ENCODE data around the gene SIM1.

Gene SIM1

GRCh38 chr6:100469101-100469859, 4.6 kb upstream of the SIM1 start:
- Histone ChIP-seq H2BK15ac (ENCODE audit: low read length) (no peak overlapping the region), H2BK120ac (ENCODE audit: low read depth, low read length) (no peak overlapping the region), H2BK5ac (ENCODE audit: low read length) (no peak overlapping the region), H2AFZ (ENCODE audit: low read length) (no peak overlapping the region), H2AK5ac (ENCODE audit: low read depth, low read length) (no peak overlapping the region), H3K79me1 (ENCODE audit: low read depth, low read length) (no peaks in the 10 kb centered on the region), H4K91ac (ENCODE audit: low read depth, low read length, poor library complexity) (no peak overlapping the region), H4K8ac (ENCODE audit: low read depth, low read length) (no peak overlapping the region), H3K9ac (ENCODE audit: low read depth, low read length, poor library complexity) (no peak overlapping the region), H3K18ac (ENCODE audit: low read length) (no peak overlapping the region), H3K4ac (ENCODE audit: low read length) (no peak overlapping the region), H3K4me2 (ENCODE audit: insufficient read depth, low read length, poor library complexity, severe bottlenecking) (no peak overlapping the region), H3K4me1 (ENCODE audit: control insufficient read depth in 2 of 2, insufficient read depth in 1 of 2, low read depth in 1 of 2, low read length in 2 of 2) (peaks cover 0 to 2% of the 10 kb centered on the region in 2 donors), H3K36me3 (replicated peaks in 1 of 2; ENCODE audit: control insufficient read depth in 2 of 2, insufficient read depth in 2 of 2, low read length in 2 of 2) (no peaks in the 10 kb centered on the region), H3K4me3 (ENCODE audit: low read length in 2 of 2) (no peak overlapping the region), H2BK12ac (ENCODE audit: low read length) (no peak overlapping the region), H3K23ac (ENCODE audit: low read depth, low read length, poor library complexity) (no peak overlapping the region), H3K9me3 (replicated peaks in 1 of 2; ENCODE audit: control insufficient read depth in 2 of 2, insufficient read depth in 1 of 2, low read depth in 1 of 2, low read length in 2 of 2) (no peaks in the 10 kb centered on the region), H3K27ac (replicated peaks; ENCODE audit: low read length) (no peak overlapping the region), H3K14ac (ENCODE audit: low read length) (no peak overlapping the region), H3K27me3 (ENCODE audit: control insufficient read depth in 3 of 3, insufficient read depth in 3 of 3, low read depth in 1 of 3, low read length in 3 of 3) (peaks cover 35 to 100% (median 62%) of the 10 kb centered on the region in 3 experiments)
- WGBS, 2 donors (ENCODE audit: extremely low coverage in 2 of 2, insufficient read length in 2 of 2, insufficient replicate concordance in 1 of 2) = no CpG with 5 or more reads among the region's 44 CpGs
- DNase-seq (ENCODE audit: low spot score) = no peak

- no peak for DNase-seq (ENCODE audit: low spot score)
- H3K27me3 ChIP-seq (ENCODE audit: control insufficient read depth in 3 of 3, insufficient read depth in 3 of 3, low read depth in 1 of 3, low read length in 3 of 3) = peaks cover 41 to 100% (median 74%) of the 10 kb centered on the region in 3 experiments
Observed at GRCh38 chr6:100468016-100468622, 3.4 kb upstream of the SIM1 start.

GRCh38 chr6:100467129-100468015, 2.7 kb upstream of the SIM1 start:
- no peak overlapping the region for H4K91ac ChIP-seq (ENCODE audit: low read depth, low read length, poor library complexity)
- peaks cover 0 to 2% of the 10 kb centered on the region in 2 donors for H3K4me1 ChIP-seq (ENCODE audit: control insufficient read depth in 2 of 2, insufficient read depth in 1 of 2, low read depth in 1 of 2, low read length in 2 of 2)
- no peaks in the 10 kb centered on the region for H3K9me3 ChIP-seq (replicated peaks in 1 of 2; ENCODE audit: control insufficient read depth in 2 of 2, insufficient read depth in 1 of 2, low read depth in 1 of 2, low read length in 2 of 2)
- no CpG with 5 or more reads among the region's 49 CpGs for WGBS, 2 donors (ENCODE audit: extremely low coverage in 2 of 2, insufficient read length in 2 of 2, insufficient replicate concordance in 1 of 2)
- no peak overlapping the region for H2AFZ ChIP-seq (ENCODE audit: low read length)
- H3K18ac ChIP-seq (ENCODE audit: low read length) = peak overlapping the region; percentile 21
- H3K4me3 ChIP-seq (ENCODE audit: low read length in 2 of 2) = no peak overlapping the region
- H2BK15ac ChIP-seq (ENCODE audit: low read length) = peak overlapping the region; percentile 44
- H3K79me1 ChIP-seq (ENCODE audit: low read depth, low read length) = no peaks in the 10 kb centered on the region
- peak overlapping the region; percentile 50 for H3K23ac ChIP-seq (ENCODE audit: low read depth, low read length, poor library complexity)
- H2BK5ac ChIP-seq (ENCODE audit: low read length) = no peak overlapping the region
- H3K27me3 ChIP-seq (ENCODE audit: control insufficient read depth in 3 of 3, insufficient read depth in 3 of 3, low read depth in 1 of 3, low read length in 3 of 3) = peaks cover 41 to 100% (median 82%) of the 10 kb centered on the region in 3 experiments
- no peak overlapping the region for H3K14ac ChIP-seq (ENCODE audit: low read length)
- H2BK120ac ChIP-seq (ENCODE audit: low read depth, low read length) = no peak overlapping the region
- no peak overlapping the region for H3K9ac ChIP-seq (ENCODE audit: low read depth, low read length, poor library complexity)
- H2BK12ac ChIP-seq (ENCODE audit: low read length) = no peak overlapping the region
- no peak overlapping the region for H4K8ac ChIP-seq (ENCODE audit: low read depth, low read length)
- no peaks in the 10 kb centered on the region for H3K36me3 ChIP-seq (replicated peaks in 1 of 2; ENCODE audit: control insufficient read depth in 2 of 2, insufficient read depth in 2 of 2, low read length in 2 of 2)
- H3K4me2 ChIP-seq (ENCODE audit: insufficient read depth, low read length, poor library complexity, severe bottlenecking) = no peak overlapping the region
- peak overlapping the region; percentile 26 for H2AK5ac ChIP-seq (ENCODE audit: low read depth, low read length)
- no peak overlapping the region for H3K4ac ChIP-seq (ENCODE audit: low read length)
- no peak for DNase-seq (ENCODE audit: low spot score)
- no peak overlapping the region for H3K27ac ChIP-seq (replicated peaks; ENCODE audit: low read length)

More at GRCh38 chr6:100468016-100468622, 3.4 kb upstream of the SIM1 start:
- H4K91ac ChIP-seq (ENCODE audit: low read depth, low read length, poor library complexity) = no peak overlapping the region
- no peak overlapping the region for H3K14ac ChIP-seq (ENCODE audit: low read length)
- no peak overlapping the region for H3K4me2 ChIP-seq (ENCODE audit: insufficient read depth, low read length, poor library complexity, severe bottlenecking)
- H3K4me3 ChIP-seq (ENCODE audit: low read length in 2 of 2) = no peak overlapping the region
- no peak overlapping the region for H2BK12ac ChIP-seq (ENCODE audit: low read length)
- no peak overlapping the region for H2AK5ac ChIP-seq (ENCODE audit: low read depth, low read length)
- H3K9ac ChIP-seq (ENCODE audit: low read depth, low read length, poor library complexity) = no peak overlapping the region
- H2BK120ac ChIP-seq (ENCODE audit: low read depth, low read length) = no peak overlapping the region
- no peak overlapping the region for H3K4ac ChIP-seq (ENCODE audit: low read length)
- H3K23ac ChIP-seq (ENCODE audit: low read depth, low read length, poor library complexity) = no peak overlapping the region
- WGBS, 2 donors (ENCODE audit: extremely low coverage in 2 of 2, insufficient read length in 2 of 2, insufficient replicate concordance in 1 of 2) = no CpG with 5 or more reads among the region's 6 CpGs
- no peak overlapping the region for H3K18ac ChIP-seq (ENCODE audit: low read length)
- no peak overlapping the region for H4K8ac ChIP-seq (ENCODE audit: low read depth, low read length)
- no peaks in the 10 kb centered on the region for H3K36me3 ChIP-seq (replicated peaks in 1 of 2; ENCODE audit: control insufficient read depth in 2 of 2, insufficient read depth in 2 of 2, low read length in 2 of 2)
- H2AFZ ChIP-seq (ENCODE audit: low read length) = no peak overlapping the region
- no peak overlapping the region for H2BK15ac ChIP-seq (ENCODE audit: low read length)
- no peak overlapping the region for H3K27ac ChIP-seq (replicated peaks; ENCODE audit: low read length)
- H3K79me1 ChIP-seq (ENCODE audit: low read depth, low read length) = no peaks in the 10 kb centered on the region
- no peaks in the 10 kb centered on the region for H3K9me3 ChIP-seq (replicated peaks in 1 of 2; ENCODE audit: control insufficient read depth in 2 of 2, insufficient read depth in 1 of 2, low read depth in 1 of 2, low read length in 2 of 2)
- H2BK5ac ChIP-seq (ENCODE audit: low read length) = no peak overlapping the region
- H3K4me1 ChIP-seq (ENCODE audit: control insufficient read depth in 2 of 2, insufficient read depth in 1 of 2, low read depth in 1 of 2, low read length in 2 of 2) = peaks cover 0 to 2% of the 10 kb centered on the region in 2 donors
